HTR-8/SVneo (cell line): ENCODE measurements around the gene ZNF217.
"Not testable (repeated sequence)": the region's sequence is repeated elsewhere in the genome, so short reads cannot be mapped to it uniquely, and the experiment has no call there.

Experiments used
- DNase-seq: peaks from one replicate; pipeline ENCODE4 v3.0.0; 2011; ENCODE audit warnings: low spot score, mixed read lengths; ENCODE audit not compliant: insufficient read length
- FAIRE-seq: peaks from 2 replicates; lab custom pipeline; 2011; peaks lifted over from hg19 to GRCh38; lab: Jason Lieb, UNC

ZNF217 gene

GRCh38 chr20:53571555-53572286 lies 21.9 kb downstream of the ZNF217 start:
- no peak for DNase-seq
- FAIRE-seq: no peak

GRCh38 chr20:53570446-53571276 lies 23.0 kb downstream of the ZNF217 start:
- no peak for DNase-seq
- FAIRE-seq: peak; percentile 77

GRCh38 chr20:53569606-53570307 lies 23.9 kb downstream of the ZNF217 start:
- FAIRE-seq: no peak
- no peak for DNase-seq

- DNase-seq (no peak), FAIRE-seq (peak; percentile 54)
These were observed 24.6 kb downstream of the ZNF217 start for GRCh38 chr20:53569005-53569404.

GRCh38 chr20:53568351-53568750 lies 25.3 kb downstream of the ZNF217 start:
- DNase-seq (no peak), FAIRE-seq (peak; percentile 52)

- FAIRE-seq (peak; percentile 13), DNase-seq (no peak)
These were observed 26.2 kb downstream of the ZNF217 start for GRCh38 chr20:53567379-53567917.

- DNase-seq, FAIRE-seq: not testable (repeated sequence)
These were observed 27.0 kb downstream of the ZNF217 start for GRCh38 chr20:53566623-53567022.

- FAIRE-seq (no peak), DNase-seq (no peak)
These were observed 28.4 kb downstream of the ZNF217 start for GRCh38 chr20:53565254-53565653.

GRCh38 chr20:53562104-53562764 lies 31.4 kb downstream of the ZNF217 start:
- DNase-seq, FAIRE-seq: not testable (repeated sequence)

- FAIRE-seq: no peak
- DNase-seq: no peak
These were observed 32.1 kb downstream of the ZNF217 start for GRCh38 chr20:53561505-53561904.

GRCh38 chr20:53559816-53560215 lies 33.8 kb downstream of the ZNF217 start:
- no peak for FAIRE-seq
- DNase-seq: no peak

- FAIRE-seq: peak; percentile 74
- no peak for DNase-seq
These were observed 36.5 kb downstream of the ZNF217 start for GRCh38 chr20:53557130-53557529.

- FAIRE-seq: no peak
- no peak for DNase-seq
These were observed 37.3 kb downstream of the ZNF217 start for GRCh38 chr20:53556267-53556897.

GRCh38 chr20:53555816-53556215 lies 37.8 kb downstream of the ZNF217 start:
- FAIRE-seq (no peak), DNase-seq (no peak)

- no peak for FAIRE-seq
These were observed 38.6 kb downstream of the ZNF217 start for GRCh38 chr20:53555081-53555480.

GRCh38 chr20:53552572-53552893 lies 41.1 kb downstream of the ZNF217 start:
- not testable (repeated sequence) for FAIRE-seq, DNase-seq

More at GRCh38 chr20:53555081-53555480, 38.6 kb downstream of the ZNF217 start:
- DNase-seq: no peak

- FAIRE-seq: peak; percentile 74
- not testable (repeated sequence) for DNase-seq
These were observed 41.7 kb downstream of the ZNF217 start for GRCh38 chr20:53551719-53552571.

GRCh38 chr20:53550280-53551187 lies 43.1 kb downstream of the ZNF217 start:
- DNase-seq (no peak), FAIRE-seq (peak; percentile 48)
